Measurements from ENCODE around the gene ABRAXAS1.

ABRAXAS1 gene

DNA sequence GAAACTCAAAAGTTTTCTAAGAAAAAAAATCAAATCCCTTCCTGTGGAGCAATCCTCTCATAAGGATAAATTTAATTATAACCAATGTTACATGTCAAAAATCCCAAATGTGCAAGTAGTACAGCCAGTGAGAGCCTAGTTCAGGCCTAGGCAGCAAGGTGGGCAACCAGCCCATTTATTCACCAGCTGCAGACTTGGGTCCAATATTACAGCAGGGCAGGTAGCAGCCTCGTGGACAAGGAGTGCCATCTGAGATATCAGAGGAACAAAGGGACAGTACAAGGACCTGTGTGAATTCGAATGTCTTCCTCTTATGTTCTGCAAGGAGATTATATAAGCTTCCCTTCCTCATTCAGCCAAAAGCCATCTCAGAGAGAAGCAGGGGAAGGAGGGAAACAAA lies 35.9 kb downstream of the ABRAXAS1 start:
- no peak for DNase-seq

DNA sequence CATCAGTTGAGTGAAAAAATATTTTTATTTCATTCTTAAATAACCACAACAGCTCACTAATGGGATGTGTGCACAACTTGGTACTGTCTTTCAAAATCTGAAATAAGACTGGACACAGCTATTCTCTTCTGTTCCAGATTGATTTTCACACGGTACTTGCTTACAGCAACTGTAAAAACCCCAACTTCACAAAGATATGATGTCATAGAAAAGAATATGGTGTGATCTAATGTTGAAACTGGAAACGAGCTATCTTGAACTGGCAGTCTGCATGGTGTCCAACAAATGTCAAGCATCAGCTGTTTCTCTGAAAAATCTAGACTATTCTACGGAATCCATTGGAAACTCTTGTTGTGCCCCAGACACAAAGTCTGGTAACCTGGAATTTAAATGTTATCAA lies 44.0 kb downstream of the ABRAXAS1 start:
- DNase-seq = no peak

- no peak for DNase-seq
These were observed 44.6 kb downstream of the ABRAXAS1 start for GRCh38 chr4:83440148-83440814.

DNA sequence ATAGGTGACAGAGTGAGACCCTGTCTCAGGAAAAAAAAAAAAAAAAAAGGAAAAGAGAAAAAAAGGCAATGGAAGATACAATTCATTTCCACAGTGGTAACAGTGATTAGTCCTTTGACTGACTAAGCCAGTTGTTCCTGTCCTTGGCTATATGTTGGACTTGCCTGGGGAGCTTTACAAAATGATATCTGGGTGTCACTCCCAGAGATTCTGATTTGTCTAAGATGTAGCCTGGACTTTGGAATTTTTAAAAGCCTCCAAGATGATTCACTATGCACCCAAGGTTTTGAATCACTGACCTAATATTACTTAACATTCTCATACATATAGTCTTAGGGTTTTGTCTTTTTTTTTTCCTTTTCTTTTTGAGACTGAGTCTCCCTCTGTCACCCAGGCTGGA lies 46.2 kb downstream of the ABRAXAS1 start:
- DNase-seq = no peak

GRCh38 chr4:83436680-83437079 lies 48.2 kb downstream of the ABRAXAS1 start:
- DNase-seq = no peak

- DNase-seq = no peak
These were observed 53.7 kb downstream of the ABRAXAS1 start for GRCh38 chr4:83431200-83431599.

- DNase-seq = no peak
These were observed 66.7 kb downstream of the ABRAXAS1 start for GRCh38 chr4:83418211-83418610.

GRCh38 chr4:83417566-83417965 lies 67.3 kb downstream of the ABRAXAS1 start:
- DNase-seq = no peak

GRCh38 chr4:83413676-83414075 lies 71.2 kb downstream of the ABRAXAS1 start:
- peak; percentile 9 for DNase-seq
